ENCODE data around the gene SPPL2C.

GRCh38 chr17:45813048-45813725, 31.5 kb upstream of the SPPL2C start:
- TF ChIP-seq GLI4 (CRISPR knock-in tag; IDR thresholded peaks at IDR 0.05; ENCODE audit: borderline replicate concordance) (no peak), HOMEZ (CRISPR knock-in tag; IDR thresholded peaks at IDR 0.05; ENCODE audit: low read depth) (no peak), ATF7 (IDR thresholded peaks at IDR 0.05) (no peak), ATF7 (CRISPR knock-in tag; IDR thresholded peaks at IDR 0.05) (no peak), MYC (CRISPR knock-in tag; IDR thresholded peaks at IDR 0.05; ENCODE audit: borderline replicate concordance) (no peak), DBP (CRISPR knock-in tag; IDR thresholded peaks at IDR 0.05; ENCODE audit: not compliant biosample characterization) (no peak), HIVEP1 (CRISPR knock-in tag; IDR thresholded peaks at IDR 0.05) (no peak), POLR2AphosphoS5 (IDR thresholded peaks at IDR 0.05; ENCODE audit: low read depth, low read length) (no peak), CTCF (CRISPR knock-in tag; IDR thresholded peaks at IDR 0.05) (no peak; the same call in 1 of the 2 replicates), CHCHD3 (CRISPR knock-in tag; IDR thresholded peaks at IDR 0.05) (no peak), IKZF4 (CRISPR knock-in tag; IDR thresholded peaks at IDR 0.05; ENCODE audit: borderline replicate concordance, low read depth, not compliant biosample characterization) (no peak), ZSCAN30 (CRISPR knock-in tag; IDR thresholded peaks at IDR 0.05) (no peak)

Measured in HepG2 (cell line).